Sigmoid colon (tissue), 4 donors: ENCODE data around the gene CSPG4.

Experiments
- CTCF ChIP-seq, 4 experiments: fragments of 450-650 bp in 3 of 4; fragments of 200-600 bp in 1 of 4; IDR thresholded peaks; one replicate each; pipeline ENCODE4 v1.5.1; 2016 to 2019; ENCODE audit warnings: antibody characterized with exemption in 4 of 4, mild to moderate bottlenecking in 3 of 4, moderate library complexity in 2 of 4
- EP300 ChIP-seq, 4 donors: sonication (generic); formaldehyde crosslinking; IDR thresholded peaks; one replicate each; pipeline ENCODE4 v1.6.1; 2017; ENCODE audit warnings: antibody characterized with exemption in 4 of 4
- POLR2AphosphoS5 ChIP-seq, 4 donors: sonication (generic); formaldehyde crosslinking; IDR thresholded peaks; one replicate each; pipeline ENCODE4 v1.6.1; 2017; ENCODE audit warnings: antibody characterized with exemption in 4 of 4

- no peak for TF ChIP-seq CTCF (IDR thresholded peaks at IDR 0.05)
- no peak for TF ChIP-seq EP300 (IDR thresholded peaks at IDR 0.05)
- no peak for TF ChIP-seq POLR2AphosphoS5 (IDR thresholded peaks at IDR 0.05)
These were observed 71.5 kb downstream of the CSPG4 start for GRCh38 chr15:75641179-75641503.
